Stimulated activated CD8-positive, alpha-beta memory T cell treated with anti-CD3 and anti-CD28 coated beads, Interleukin-7, amount 100 ng/mL, for 24 hours (primary cell): ENCODE data around the gene TREX2.
A peak's percentile ranks its signal among the peaks of the same experiment; 100 is the strongest.
"Not testable (repeated sequence)": the region's sequence is repeated elsewhere in the genome, so short reads cannot be mapped to it uniquely, and the experiment has no call there.

ENCODE experiments used
- DNase-seq: peaks from one replicate; pipeline ENCODE4 v3.0.0-alpha.2; 2020; ENCODE audit warnings: low read depth

Gene TREX2

DNA sequence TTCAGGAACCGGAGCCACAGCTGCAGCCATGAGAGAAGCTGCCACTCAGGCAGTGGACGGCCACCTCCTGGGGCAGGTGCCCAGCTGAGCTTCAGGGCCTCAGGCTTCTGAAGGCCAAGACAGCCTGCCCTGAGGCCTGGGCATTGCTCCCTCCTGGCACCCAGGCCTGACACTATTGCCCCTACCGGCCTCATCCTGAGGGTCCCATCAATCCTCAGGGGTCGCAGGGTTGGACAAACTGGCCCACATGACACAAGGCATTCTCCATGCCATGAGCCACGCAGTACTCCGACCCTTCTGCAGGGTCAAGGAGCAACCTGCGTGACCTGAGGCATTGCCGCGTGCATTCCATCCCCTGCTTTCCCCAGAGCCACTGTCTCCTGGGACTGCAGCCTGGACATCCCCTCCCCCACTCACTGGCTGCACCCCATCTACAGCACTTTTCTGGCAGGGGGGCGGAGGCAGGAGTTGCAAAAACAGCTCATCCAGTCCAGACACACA is 37.6 kb downstream of the TREX2 start:
- no peak for DNase-seq

DNA sequence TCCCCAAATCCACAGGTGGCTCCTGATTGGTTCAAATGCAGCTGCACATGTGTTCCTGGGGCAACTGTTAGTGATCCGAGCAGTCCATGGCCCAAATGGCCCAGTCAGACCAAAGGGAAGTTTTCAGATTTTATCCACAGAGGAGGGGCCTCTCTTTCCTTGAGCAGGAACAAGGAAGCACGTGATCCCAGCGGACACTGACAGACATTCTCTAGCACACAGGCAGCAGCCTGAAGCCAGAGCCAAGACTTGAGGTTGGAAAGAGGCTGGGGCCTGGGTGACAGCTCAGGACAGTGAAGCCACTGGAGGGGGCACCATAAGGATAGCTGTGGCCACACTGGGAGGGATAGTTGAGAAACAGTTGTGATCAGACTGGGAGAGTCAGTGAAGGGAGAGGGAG is 38.1 kb downstream of the TREX2 start:
- DNase-seq, result no peak

DNA sequence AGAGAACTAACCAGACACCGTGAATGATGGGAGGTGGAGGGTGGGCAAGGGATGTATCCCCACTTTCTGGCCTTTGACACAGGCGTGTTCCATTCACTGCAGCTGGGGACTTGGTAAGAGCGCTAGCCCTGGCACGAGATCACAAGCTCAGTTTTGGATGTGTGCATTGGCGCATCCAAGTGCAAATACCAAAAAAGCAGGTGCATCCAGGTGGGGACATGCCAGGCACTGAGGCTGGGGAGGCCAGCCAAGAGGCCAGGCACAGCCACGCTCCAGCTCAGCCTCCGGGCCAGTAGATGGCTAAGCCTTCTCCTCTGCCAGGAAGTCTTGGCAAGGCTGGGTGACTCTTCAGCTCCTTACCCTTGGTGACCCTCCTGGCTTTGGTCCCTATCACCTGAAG is 39.0 kb downstream of the TREX2 start:
- DNase-seq, result no peak

DNA sequence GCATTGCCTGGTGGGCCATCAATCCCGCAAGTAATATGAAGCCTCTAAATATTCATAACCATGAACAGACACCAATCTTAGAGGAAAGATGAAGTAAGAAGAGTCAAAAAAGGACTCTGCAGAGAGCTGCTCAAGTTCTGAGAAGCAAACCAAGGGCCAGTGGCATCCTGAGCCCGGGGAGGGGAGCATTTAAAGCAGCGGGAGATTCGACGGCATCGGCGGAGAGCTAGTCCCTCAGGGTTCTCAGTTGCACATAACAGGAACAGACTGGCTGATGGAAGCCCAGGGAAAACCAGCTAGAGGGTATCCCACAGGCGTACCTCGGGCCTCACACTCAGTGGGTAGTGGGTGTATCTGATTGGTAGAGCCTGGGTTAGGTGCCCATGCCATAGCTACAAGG is 39.8 kb downstream of the TREX2 start:
- DNase-seq, result no peak

DNA sequence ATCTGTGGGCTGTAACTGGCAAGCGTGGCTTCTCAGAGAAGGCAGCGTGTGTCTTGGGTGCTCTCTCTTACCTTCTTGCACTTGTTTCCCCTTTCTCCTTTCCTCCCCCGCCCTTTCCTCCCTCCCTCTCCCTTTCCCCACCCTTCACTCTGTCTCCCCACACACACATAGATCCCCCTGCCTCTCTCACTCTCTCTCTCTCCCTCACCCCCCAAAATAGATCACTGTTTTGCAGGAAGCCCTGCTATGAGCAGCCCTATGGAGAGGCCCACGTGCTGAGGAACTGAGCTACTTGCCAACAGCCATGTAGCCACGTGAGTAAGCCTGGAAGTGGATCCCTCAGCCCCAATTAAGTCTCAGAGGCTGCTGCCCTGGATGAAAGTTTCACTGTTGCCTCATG is 40.4 kb downstream of the TREX2 start:
- DNase-seq, result no peak

DNA sequence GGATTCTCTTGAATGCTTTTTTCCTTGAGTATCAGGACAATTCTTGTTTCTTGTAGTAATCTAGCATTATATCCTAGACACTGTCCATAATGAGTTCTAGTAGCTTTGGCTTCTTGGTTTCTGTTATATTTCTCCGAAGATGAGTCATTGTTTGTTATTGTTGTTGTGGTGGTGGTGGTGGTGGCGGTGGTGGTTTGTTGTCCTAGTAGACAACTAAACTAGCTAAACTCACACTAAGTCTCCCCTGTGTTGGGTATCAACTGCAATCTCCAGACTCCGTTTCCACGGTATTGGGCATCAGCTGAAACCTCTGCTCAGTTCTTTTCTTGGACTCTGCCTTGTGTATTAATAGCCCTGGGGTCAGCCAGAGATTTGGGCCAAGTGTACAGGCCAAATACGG is 41.5 kb downstream of the TREX2 start:
- not testable (repeated sequence) for DNase-seq

DNA sequence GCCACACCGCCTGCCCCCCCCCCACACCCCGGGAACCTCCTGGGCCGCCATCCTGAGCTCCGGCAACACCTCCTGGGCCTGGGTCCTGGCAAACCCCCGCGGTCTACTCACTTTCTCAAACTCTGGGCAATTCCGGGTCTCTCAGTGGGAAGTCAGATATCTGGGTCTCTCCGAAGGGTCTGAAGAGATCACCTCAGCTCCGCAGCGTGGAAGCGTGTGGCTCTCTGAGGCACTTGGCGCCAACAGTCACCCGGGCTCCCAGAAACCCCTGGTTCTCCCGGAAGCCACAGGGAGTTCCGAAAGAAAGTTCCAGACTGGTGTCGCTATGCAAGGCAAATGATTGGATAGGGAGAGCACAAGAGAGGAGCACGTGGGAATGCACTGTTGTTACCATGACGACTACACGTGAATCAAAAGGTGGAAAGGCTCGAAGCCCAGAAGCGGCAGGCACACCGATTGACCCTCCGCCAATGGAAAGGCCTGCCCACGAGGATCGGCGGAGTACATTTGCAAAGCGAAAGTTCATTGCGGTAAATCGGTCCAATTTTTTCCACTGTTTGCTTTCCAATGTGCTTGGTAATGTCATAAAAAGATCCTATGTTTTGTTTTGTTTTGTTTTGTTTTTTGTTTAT is 44.6 kb downstream of the TREX2 start, which contains the start of gene PNMA6E:
TSS of gene PNMA6E (minus strand) at position 218 of the 632 bp plus-strand sequence. CDS start 2,501 bp downstream, outside the sequence.
- DNase-seq, result no peak

DNA sequence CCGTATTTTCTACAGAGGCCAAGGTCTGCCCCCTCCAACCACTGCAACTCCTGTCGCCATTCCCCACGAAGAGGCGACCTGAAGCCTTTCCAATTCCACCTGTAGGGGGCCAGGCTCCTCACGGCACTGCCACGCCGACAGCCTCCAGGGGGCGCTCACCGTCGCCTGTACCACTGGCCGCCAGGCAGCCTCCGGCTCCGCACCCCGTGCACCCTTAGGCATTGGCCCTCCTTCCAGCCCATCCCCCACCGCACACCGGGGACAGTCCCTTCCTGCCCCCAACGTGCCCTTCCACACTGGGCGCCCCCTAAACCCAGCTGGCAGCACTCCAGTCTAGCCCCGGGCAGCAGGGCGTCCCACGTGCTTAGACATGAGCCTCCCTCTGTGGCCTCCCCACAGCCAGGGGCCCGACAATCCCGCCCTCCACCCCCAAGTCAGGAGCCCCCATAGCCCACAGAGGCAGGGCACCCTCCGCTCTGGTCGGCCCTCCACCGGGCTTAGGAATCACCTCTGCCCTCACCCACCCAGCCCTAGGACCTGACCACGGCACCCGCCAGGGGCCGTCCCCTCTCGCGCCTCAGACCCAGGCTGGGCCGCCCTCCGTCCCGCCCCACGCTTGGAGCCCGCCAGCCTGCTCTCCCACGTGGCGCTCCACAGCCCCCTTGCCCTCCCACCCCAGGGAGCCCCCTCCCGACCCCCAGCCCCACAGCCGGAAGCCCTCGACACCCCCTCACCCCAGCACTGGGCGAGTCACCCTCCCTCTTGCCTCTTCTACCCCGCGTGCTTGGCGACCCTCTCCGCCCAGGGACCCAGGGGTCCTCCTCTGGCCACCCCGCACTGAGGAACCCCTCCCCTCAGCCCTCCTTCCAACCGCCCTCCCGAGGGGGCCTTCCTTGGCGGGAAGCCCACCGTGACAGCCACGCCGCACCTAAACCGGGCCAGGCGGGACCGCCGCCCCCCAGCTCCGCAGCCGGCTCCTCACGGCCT is 45.4 kb downstream of the TREX2 start:
- DNase-seq, result peak; percentile 19

DNA sequence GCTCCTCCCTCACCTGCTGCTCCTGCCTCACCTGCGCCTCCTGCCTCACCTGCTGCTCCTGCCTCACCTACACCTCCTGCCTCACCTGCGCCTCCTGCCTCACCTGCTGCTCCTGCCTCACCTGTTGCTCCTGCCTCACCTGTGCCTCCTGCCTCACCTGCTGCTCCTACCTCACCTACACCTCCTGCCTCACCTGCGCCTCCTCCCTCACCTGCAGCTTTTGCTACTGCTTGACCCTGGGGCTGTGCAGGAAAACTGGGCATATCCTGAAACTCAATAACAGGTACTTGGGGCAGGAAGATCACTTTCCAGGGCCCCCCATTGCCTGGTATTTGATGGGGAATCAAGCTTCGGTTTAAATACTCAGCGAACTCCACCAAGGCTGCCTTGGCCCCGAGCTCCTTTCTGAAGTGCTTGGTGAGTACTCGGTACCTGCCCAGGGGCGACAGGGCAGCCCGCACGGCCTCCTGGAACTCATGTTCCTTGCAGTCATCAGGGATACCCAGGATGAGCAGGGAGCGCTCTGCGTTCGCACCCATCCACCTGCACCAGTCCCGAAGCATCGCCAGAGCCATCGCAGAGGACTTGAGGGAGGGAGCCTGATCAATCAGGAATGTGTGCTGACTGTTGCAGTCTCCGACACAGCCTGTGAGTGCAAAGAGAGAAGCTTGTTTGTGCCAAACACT is 47.4 kb downstream of the TREX2 start:
- DNase-seq, result no peak

DNA sequence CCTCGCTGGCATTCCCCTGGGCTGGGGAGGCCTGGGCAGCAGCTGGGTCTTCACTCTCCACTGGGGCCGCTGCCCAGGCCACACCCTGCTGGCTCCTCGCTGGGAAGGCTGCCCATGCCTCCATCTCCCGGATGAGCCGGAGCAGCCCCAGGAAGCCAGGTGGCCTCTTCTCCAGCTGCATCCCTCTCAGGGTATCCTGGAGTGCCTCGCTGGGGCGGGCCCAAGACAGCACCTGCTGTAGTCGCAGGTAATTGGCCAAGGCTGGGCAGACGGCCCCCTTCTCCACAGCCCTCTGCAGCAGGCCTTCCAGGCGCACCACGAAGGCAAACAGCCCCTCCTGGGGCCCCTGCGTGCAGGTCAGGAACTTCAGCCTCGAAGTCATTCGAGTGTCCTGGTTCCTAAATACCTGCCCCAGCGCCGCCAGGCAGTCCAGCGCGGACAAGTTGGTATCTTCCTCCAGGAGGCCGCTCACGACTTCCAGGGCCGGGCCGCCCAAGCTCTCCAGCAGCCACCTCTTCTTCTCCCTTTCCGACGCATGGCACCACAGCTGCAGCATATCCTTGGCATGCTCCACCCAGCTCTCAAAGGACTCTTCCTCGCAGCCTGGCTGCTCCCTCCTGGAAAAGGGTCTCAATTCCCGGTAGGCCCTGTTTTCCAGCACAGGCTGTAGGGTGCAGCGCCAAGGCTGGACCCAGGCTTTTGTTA is 48.4 kb downstream of the TREX2 start:
- DNase-seq, result no peak

DNA sequence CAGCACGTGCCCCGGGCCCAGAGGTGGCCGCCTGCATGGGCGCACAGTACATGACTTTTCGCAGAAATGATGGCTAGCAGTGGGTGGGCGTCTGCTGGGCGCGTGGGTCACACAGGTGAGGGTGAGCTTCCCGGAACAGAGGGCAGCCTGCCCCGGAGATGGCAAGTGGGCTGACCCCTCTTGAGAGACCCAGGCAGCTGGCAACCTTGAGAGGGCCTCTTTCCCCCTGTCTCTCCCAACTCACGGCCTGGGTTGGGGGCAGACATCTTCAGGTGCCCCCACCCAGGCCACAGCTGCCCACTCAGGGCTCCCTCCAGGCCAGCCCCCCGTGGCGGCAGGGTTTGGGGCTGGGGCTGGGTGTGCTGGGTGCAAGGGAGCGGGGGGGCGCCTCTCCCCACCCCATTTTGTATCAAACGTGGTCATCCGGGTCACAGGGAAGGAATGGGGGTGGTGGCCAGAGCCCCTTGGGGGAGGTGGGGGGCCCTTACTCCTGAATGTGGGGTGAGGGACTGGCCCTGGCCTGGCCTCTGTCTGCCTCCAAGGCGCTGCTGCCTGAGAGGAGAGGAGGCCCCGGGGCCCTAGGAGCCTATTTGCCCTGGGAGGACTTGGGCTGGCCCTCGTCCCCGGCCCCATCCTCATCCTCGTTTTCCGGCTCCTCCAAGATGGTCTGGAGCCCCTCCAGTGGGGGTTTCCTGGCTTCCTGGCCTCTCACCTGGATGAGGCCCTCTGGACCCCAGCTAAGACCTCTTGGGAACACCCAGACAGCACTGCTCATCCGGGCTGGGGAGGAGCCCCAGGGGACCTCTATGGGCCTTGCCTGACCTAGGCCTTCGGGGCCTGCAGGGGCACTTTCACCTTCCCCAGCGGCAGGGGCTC is 49.3 kb downstream of the TREX2 start:
- no peak for DNase-seq

DNA sequence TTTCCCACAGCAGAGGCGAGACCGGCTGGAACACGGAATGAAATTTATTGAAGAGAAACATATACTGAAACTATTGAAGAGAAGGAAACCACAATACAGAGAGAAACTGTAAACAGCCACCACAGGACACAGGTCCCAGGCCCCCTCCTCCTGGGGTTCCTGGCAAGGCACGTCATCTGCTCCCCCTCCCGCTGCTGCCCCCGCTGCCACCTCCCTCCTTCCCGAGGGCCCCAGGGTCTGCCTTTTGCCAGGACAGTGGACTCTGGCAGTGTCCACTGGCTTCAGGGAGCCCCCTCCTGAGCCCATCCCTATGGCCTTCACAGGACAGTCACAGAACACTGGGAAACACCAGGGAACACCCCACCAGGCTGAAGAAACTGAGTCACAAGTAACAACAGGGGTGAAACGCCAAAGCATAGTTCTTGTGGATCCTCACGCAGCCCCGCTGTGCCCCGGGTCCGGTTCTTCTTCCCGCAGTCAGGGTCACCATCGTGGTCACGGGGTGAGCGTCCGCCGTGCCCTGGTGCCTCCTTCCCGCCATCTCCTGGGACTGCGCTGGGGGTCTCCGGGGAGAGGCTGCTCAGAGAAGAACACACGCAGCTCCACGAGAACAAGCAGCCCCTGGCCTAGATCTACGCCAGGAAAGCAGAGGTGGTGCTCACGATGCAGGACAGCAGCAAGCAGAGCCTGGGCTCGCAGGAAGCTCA is 50.1 kb downstream of the TREX2 start:
- DNase-seq, result no peak

DNA sequence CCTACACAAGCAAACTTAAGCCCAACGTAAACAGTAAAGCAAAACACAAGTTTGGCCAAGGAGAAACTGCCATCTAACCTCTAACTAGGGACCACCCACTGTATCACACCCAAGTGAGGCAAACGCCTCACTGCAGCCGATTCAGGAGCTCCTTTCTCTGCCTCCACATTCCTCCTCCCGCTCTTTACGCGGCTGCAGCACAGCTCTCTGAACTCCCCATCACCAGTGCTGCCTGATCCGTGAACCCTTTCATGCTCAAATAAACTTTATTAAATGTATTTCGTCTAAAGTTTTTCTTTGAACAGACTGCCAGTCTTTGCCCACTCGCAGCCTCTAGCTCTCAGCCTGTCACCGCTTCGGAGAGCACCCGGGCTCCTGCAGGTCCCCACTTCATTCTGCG is 51.2 kb downstream of the TREX2 start:
- no peak for DNase-seq
